ENCODE measurements around the gene PCMT1. TPM values are rescaled to one million over a fixed set of nuclear protein-coding genes. Genes with fewer than 3 reads are reported as not detected.
A peak's percentile ranks its signal among the peaks of the same experiment; 100 is the strongest.

PCMT1 gene
- 39.6 and 40.5 TPM in 2 replicates for total RNA-seq (2013; cell fraction: nucleolus; rRNA removed)
- total RNA-seq (2014; rRNA removed) = 45.1 and 48.7 TPM in 2 replicates
- total RNA-seq (2014; rRNA removed; fragmentation: Illumina TruSeq; extraction: Trizol) = 45.1 and 48.5 TPM in 2 replicates
- 53.0 and 56.0 TPM in 2 replicates for total RNA-seq (2021)
- 28.2 TPM for polyA plus RNA-seq (2011; ENCODE audit: low read depth)
- 114 and 137 TPM in 2 replicates for polyA plus RNA-seq (2011; rRNA removed)
- polyA plus RNA-seq (2011; cell fraction: cytosol; rRNA removed) = 114 and 126 TPM in 2 replicates
- polyA plus RNA-seq (2011; cell fraction: nucleus; rRNA removed) = 43.6 and 54.1 TPM in 2 replicates
- polyA plus RNA-seq (2012) = 39.2 and 46.1 TPM in 2 replicates
- 49.4 and 62.3 TPM in 2 replicates for polyA plus RNA-seq (2014; fragmentation: Illumina TruSeq; extraction: Trizol)
- 100 to 1,000 TPM in 1 of 2 experiments, 10 to 100 TPM in 1; 87.6 to 114 TPM for polyA plus RNA-seq (2014; fragmentation: Nextera tagmentation; extraction: Ambion mirVana)
- polyA plus RNA-seq (2014; rRNA removed) = 72.1 and 74.8 TPM in 2 replicates
- 100 to 1,000 TPM; 122 to 126 TPM for polyA plus RNA-seq (2016; fragmentation: Nextera tagmentation; extraction: Ambion mirVana)
- 72.0 and 93.3 TPM in 2 replicates for polyA minus RNA-seq (2011; rRNA and poly(A)+ RNA removed)
- 26.7 and 28.1 TPM in 2 replicates for polyA minus RNA-seq (2011; cell fraction: cytosol; rRNA and poly(A)+ RNA removed)
- polyA minus RNA-seq (2011; cell fraction: nucleus; rRNA and poly(A)+ RNA removed) = 13.5 and 16.2 TPM in 2 replicates
- Bru-seq, nascent RNA = percentile 67 among the genes with signal in this experiment
- BruChase-seq, experiment 1, labeled RNA remaining after a 6-hour chase = percentile 75 among the genes with signal in this experiment
- BruChase-seq, experiment 2, labeled RNA remaining after a 2-hour chase = percentile 77 among the genes with signal in this experiment
- long read RNA-seq, experiment 1, transcript PCMT1-201 (7 exons, 1,293 nt) = major isoform, 35 of 106 reads
- long read RNA-seq, experiment 1, transcript PCMT1-203 (8 exons, 1,938 nt) = minor isoform, 32 of 106 reads
- long read RNA-seq, experiment 1, transcript PCMT1-205 (8 exons, 1,984 nt) = minor isoform, 30 of 106 reads
- long read RNA-seq, experiment 1, partial matches to known transcripts = 1 of 106 reads
- long read RNA-seq, experiment 1, other reads (novel, unspliced or antisense) = 6 of 106 reads
- long read RNA-seq, experiment 2, transcript PCMT1-203 (8 exons, 1,938 nt) = minor isoform, 179 of 526 reads
- long read RNA-seq, experiment 2, transcript PCMT1-205 (8 exons, 1,984 nt) = major isoform, 185 of 526 reads
- long read RNA-seq, experiment 2, transcript PCMT1-201 (7 exons, 1,293 nt) = minor isoform, 108 of 526 reads
- long read RNA-seq, experiment 2, partial matches to known transcripts = 12 of 526 reads
- long read RNA-seq, experiment 2, other reads (novel, unspliced or antisense) = 40 of 526 reads

DNA sequence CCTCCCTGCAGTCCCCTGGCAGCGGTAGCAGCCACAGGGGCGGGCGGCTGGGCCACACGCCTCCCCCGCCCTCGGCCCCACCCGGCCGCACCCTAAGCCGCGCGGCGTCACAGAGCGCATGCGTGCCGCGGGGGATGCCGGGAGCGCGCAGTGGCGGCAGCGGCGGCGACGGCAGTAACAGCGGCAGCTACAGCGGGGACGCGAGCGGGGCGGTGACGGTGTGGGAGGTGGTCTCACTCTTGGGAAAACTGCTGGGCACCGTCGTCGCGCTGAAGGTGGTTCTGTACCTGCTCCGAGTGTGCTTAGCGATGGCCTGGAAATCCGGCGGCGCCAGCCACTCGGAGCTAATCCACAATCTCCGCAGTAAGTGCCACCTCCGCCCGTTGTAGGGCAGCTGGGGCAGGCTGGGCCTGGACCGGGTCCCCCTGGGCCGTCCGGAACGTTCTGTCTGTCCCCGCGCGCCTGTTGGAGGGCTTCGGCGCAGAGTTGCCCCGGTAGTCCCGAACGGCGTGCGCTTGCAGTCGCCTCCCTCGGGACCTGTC, at the start of gene PCMT1:
Gene PCMT1 (plus strand): TSS at position 148 of the 542 bp plus-strand sequence. CDS start 161 bp downstream, at position 309.
- no peak for FAIRE-seq
- TF ChIP-seq ESRRA (IDR thresholded peaks at IDR 0.05; ENCODE audit: low read length) (no peak), NR2F1 (conservative IDR thresholded peaks at IDR 0.05) (0 out of 2 replicates have a peak, but pooled peaks have one; percentile 24), SMARCA5 (IDR thresholded peaks at IDR 0.05) (no peak; the same call in 1 of the 2 replicates), POLR2AphosphoS2 (IDR thresholded peaks at IDR 0.05; ENCODE audit: low read depth, low read length) (peak; percentile 84; the same call in 1 of the 2 replicates), EGR1 (IDR thresholded peaks at IDR 0.05; ENCODE audit: borderline replicate concordance in 1 of 2, low read depth in 2 of 2, low read length in 2 of 2) (peak in 1 of 2 experiments; percentile 65; a peak in 1 of 3 replicates), SIX5 (IDR thresholded peaks at IDR 0.05; ENCODE audit: low read depth, low read length, severe bottlenecking) (no peak), PML (IDR thresholded peaks at IDR 0.05; ENCODE audit: low read length) (no peak), BRCA1 (IDR thresholded peaks at IDR 0.05; ENCODE audit: low read depth, low read length) (no peak), KDM1A (IDR thresholded peaks at IDR 0.05; ENCODE audit: borderline replicate concordance) (no peak), EED (IDR thresholded peaks at IDR 0.05; ENCODE audit: low read depth) (no peak; the same call in 1 of the 2 replicates), LARP7 (IDR thresholded peaks at IDR 0.05) (peak; percentile 86), CREB1 (IDR thresholded peaks at IDR 0.05; ENCODE audit: low read depth) (no peak), TAF1 (IDR thresholded peaks at IDR 0.05; ENCODE audit: borderline replicate concordance, low read depth, low read length) (peak; percentile 60; the same call in 1 of the 2 replicates), PKNOX1 (IDR thresholded peaks at IDR 0.05) (no peak), NFXL1 (IDR thresholded peaks at IDR 0.05; ENCODE audit: borderline replicate concordance) (no peak), ZNF217 (IDR thresholded peaks at IDR 0.05) (no peak)
- TF ChIP-seq, protein P1, sequence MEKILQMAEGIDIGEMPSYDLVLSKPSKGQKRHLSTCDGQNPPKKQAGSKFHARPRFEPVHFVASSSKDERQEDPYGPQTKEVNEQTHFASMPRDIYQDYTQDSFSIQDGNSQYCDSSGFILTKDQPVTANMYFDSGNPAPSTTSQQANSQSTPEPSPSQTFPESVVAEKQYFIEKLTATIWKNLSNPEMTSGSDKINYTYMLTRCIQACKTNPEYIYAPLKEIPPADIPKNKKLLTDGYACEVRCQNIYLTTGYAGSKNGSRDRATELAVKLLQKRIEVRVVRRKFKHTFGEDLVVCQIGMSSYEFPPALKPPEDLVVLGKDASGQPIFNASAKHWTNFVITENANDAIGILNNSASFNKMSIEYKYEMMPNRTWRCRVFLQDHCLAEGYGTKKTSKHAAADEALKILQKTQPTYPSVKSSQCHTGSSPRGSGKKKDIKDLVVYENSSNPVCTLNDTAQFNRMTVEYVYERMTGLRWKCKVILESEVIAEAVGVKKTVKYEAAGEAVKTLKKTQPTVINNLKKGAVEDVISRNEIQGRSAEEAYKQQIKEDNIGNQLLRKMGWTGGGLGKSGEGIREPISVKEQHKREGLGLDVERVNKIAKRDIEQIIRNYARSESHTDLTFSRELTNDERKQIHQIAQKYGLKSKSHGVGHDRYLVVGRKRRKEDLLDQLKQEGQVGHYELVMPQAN (conservative IDR thresholded peaks at IDR 0.05) = peak; percentile 93

More for the DNA sequence above, at the start of gene PCMT1:
- Histone ChIP-seq H3K9ac (ENCODE audit: control insufficient read depth, insufficient read depth, low read length) (peak within 1 kb of the TSS; percentile 89), H3K4me3 (peak within 1 kb of the TSS; percentile 90), H3K27ac (ENCODE audit: control insufficient read depth, insufficient read depth) (peak within 1 kb of the TSS; percentile 80), H2AFZ (ENCODE audit: control insufficient read depth, low read depth, low read length) (peak within 1 kb of the TSS; percentile 98), H3K79me2 (ENCODE audit: control insufficient read depth, insufficient read depth, low read length) (peaks cover 53% of the 10 kb centered on the region), H3K27me3 (replicated peaks in 1 of 2; ENCODE audit: control insufficient read depth in 2 of 2, insufficient read depth in 2 of 2, low read length in 1 of 2) (no peaks in the 10 kb centered on the region), H4K20me1 (ENCODE audit: control insufficient read depth, insufficient read depth) (no peaks in the 10 kb centered on the region; the same call in 1 of the 2 replicates), H3K36me3 (ENCODE audit: control insufficient read depth in 2 of 2, insufficient read depth in 2 of 2, low read length in 1 of 2) (no peaks in the 10 kb centered on the region), H3K4me1 (ENCODE audit: control insufficient read depth, insufficient read depth, low read length) (peaks cover 8% of the 10 kb centered on the region), H3K4me2 (ENCODE audit: control insufficient read depth, insufficient read depth) (peak within 1 kb of the TSS; percentile 88), H3K9me3 (replicated peaks; ENCODE audit: control insufficient read depth, insufficient read depth, low read length) (no peaks in the 10 kb centered on the region)
- DNase-seq (ENCODE audit: low read depth, low spot score) (peak; percentile 69), ATAC-seq (peak; percentile 93)
- BruUV-seq (replicated peaks) = TSS peak; percentile 58
- ChIA-PET CTCF (interaction anchor here (1.1 kb wide), 1 partner anchor 14 kb away, joined by 4 read pairs; no protein-coding TSS in a partner anchor), POLR2A (interaction anchor here (1.0 to 2.5 kb wide), 3 partner anchors 12 to 32 kb away, joined by 3 to 11 read pairs (median 3); partner anchors contain the start of gene LATS1), SMC1A (ENCODE audit: uncharacterized antibody, unreplicated experiment) (interaction anchor here (0.8 to 1.4 kb wide), 4 partner anchors 11 to 204 kb away, joined by 3 to 4 read pairs (median 4); partner anchors contain the start of genes LATS1 and PPIL4), RAD21 (ENCODE audit: unreplicated experiment) (interaction anchor here (0.9 to 1.2 kb wide), 2 partner anchors 14 to 31 kb away, joined by 3 read pairs; no protein-coding TSS in a partner anchor)
- in situ Hi-C loops (cut with MboI) (no loop called here), intact Hi-C loops (cut with micrococcal nuclease; ENCODE audit: unreplicated experiment) (loop anchor here (2.0 to 5.0 kb wide), 2 partner anchors 31 to 182 kb away; partner anchors contain the start of genes GINM1 and LATS1)
- under 1% methylated on average over 60 of the region's 60 CpGs for WGBS (ENCODE audit: insufficient coverage, insufficient replicate concordance, low lambda C conversion rate, missing lambda C conversion rate)
